ENCODE data around the gene POU2F2.

DNA sequence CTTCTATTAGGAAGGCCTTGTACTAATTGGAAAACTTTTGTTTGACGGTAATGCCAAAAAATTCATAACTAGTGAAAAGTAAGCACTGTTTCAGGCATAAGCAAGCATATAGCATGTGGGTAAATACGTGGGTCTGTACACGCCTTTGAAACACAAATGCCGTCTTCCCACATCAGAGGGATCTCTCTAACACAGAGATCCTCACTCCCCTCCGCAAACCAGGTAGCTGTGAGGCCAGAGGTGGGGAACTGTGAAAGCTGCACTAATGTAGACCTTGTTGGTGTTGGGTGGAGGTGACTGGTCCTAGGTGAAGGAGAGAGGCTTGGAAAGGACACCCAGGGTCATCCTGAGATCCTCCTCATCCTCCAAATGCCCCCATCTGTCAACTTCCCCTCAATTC, 16.0 kb upstream of the POU2F2 start:
- TF ChIP-seq EZH2phosphoT487 (IDR thresholded peaks at IDR 0.05; ENCODE audit: insufficient read depth, low read depth) (no peak), EZH2 (IDR thresholded peaks at IDR 0.05; ENCODE audit: insufficient read depth, poor library complexity, severe bottlenecking) (no peak)
